GM04503 (cell line): ENCODE data around the gene LIN28A.

Experiments
- DNase-seq: peaks from one replicate; pipeline ENCODE4 v3.0.0-alpha.2; 2012; ENCODE audit warnings: low read depth

Gene LIN28A

DNA sequence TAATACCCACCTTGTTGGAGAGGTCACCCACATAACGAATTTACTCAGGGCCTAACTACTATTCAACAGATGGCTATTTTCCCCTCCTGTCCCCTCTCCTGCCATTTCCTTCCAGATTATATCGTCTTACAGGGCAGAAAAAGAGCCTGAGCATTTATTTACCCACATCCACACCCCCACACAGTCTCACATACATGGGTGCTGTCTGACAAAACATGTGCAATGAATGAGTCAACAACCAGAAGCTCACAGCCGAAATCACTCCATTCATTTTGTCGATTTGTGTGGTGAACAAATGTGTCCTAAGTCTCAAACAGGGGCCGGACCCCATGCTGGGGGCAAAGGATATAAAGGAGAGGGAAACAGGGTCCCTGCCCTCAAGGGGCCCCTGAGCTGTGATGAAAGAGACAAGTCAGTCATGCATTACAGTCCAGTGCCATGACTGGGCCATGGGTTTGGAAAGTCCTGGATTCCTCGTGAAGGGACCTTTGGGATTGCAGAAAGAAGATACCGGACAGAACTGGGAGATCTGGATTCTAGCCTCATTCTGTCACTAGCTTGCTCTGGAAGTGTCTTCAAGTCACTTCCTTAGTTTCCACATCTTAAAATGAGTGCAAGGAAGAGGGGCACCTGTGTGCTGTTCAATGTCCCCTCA is 21.7 kb upstream of the LIN28A start:
- no peak for DNase-seq

DNA sequence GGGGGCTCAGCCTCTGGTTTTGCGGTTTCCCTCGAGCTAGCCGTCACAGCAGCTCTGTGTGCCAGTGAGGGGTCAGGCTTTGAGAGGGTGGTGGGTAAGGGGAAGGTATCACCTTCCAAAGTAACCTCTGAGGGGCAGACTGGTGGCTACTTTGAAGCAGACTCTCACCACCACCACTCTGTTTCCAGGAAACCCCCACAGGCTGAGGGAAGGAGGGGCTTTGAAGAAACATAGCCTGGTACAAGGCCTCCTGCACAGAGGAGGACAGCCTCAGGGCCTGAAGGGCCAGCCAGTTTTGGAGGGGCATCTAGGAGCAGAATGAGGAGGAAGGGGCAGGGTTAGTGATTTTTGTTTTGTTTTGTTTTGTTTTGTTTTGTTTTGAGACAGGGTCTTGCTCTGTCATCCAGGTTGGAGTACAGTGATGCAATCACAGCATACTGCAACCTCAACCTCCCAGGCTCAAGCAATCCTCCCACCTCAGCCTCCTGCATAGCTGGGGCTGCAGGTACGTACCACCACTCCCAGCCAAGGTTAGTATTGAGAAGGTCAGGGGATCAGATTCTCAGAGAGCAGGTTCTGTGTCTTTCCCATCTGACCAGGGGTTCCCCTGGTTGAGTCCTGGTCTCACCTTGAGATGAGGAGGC is 20.9 kb upstream of the LIN28A start:
- DNase-seq, result no peak

DNA sequence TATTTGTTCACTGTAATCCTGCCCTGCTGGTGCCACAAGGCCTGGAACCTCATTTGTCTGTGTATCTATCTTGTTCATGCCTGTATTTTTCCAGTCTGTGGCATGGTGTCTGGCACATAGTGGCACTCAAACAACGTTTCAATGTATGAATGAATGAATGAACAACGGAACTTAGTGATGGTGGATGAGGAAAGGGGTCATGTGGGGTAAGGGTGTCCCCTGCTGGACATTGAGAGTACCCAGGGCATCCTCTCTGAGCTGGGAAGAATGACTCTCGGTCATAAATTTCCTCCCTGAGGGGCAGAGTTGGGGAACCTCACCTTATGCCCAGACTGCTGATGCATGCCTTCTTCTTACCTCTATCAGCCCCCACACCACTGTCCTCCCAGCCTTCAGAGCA is 19.2 kb upstream of the LIN28A start:
- no peak for DNase-seq

GRCh38 chr1:26395754-26396153 is 14.9 kb upstream of the LIN28A start:
- DNase-seq, result no peak

DNA sequence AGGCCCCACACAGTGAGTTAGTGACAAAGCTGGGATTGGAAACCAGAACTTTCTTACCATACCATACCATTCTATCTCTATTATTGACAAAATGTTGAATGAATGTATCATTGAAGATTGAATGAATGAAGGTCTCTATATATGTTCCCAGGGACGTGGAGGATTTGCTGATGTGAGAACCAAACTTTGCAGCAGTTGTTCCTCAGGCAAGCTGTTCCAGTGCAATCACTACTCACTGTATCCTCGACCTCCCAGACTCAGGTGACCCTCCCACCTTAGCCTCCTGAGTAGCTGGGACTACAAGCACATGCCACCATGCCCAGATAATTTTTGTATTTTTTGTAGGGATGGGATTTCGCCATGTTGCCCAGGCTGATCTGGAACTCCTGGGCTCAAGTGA is 11.6 kb upstream of the LIN28A start:
- DNase-seq, result no peak

GRCh38 chr1:26401891-26402290 is 8.7 kb upstream of the LIN28A start:
- DNase-seq, result no peak

DNA sequence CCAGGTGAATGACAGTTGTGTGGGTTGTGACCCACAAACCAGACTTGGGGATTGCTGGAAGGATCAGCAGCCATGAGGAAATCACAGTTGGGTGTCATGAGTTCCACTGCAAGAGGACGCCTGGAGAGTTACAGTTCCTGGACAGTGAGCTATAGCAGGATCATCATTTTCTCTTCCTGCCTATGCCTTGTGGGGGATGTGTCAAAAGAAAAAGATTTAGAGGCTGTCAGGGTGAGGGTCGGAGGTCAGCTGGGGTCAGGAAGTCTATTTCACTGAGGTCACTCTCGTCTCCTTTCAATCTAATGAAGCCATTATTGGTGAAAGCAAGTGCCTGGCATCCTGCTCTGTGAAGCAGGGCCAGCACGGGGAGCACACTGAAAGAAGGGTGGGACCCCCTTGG is 7.0 kb upstream of the LIN28A start:
- DNase-seq, result no peak

DNA sequence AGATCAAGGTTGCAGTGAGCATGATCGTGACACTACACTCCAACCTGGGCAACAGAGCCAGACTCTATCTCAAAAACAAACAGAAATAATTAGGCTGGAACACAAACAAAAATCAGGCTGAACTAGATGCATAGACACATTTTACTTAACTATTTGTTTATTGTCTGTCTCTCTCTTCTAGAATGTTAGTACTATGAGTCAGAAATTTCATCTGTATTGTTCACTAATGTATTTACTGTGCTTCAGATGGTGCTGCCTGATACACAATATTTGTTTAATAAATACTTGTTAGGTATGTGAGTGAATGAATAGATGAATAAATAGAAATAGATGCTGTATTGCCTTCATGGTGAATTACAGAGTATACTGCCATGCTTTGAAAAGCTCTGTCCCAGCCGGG is 6.0 kb upstream of the LIN28A start:
- no peak for DNase-seq

- no peak for DNase-seq
Measured at GRCh38 chr1:26405281-26405915, 5.2 kb upstream of the LIN28A start.

- no peak for DNase-seq
Measured at GRCh38 chr1:26408604-26409003, 2.0 kb upstream of the LIN28A start.

- no peak for DNase-seq
Measured at GRCh38 chr1:26409191-26409807, 1.3 kb upstream of the LIN28A start.

DNA sequence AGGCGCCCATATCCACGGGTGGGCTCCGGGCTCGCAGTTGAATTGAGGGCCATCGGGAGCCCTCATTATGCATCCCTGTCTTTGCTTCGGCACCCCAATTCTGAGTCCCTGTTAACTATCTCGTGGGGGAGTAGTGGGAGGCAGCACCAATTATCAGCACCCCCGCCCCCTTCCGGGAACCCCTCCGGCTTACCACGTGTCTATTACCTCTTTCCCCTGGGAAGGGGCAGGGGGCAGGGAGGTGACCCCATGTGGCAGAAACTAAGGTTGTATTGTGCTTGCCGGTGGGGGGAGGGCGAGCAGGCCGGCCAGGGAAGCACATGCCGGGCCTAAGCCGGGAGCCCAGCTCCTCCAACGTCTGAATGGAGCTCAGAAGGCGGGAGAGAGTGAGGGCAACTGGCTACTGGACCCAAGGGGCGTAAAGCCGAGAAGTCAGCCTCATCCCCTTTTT is 1.0 kb downstream of the LIN28A start:
- no peak for DNase-seq

DNA sequence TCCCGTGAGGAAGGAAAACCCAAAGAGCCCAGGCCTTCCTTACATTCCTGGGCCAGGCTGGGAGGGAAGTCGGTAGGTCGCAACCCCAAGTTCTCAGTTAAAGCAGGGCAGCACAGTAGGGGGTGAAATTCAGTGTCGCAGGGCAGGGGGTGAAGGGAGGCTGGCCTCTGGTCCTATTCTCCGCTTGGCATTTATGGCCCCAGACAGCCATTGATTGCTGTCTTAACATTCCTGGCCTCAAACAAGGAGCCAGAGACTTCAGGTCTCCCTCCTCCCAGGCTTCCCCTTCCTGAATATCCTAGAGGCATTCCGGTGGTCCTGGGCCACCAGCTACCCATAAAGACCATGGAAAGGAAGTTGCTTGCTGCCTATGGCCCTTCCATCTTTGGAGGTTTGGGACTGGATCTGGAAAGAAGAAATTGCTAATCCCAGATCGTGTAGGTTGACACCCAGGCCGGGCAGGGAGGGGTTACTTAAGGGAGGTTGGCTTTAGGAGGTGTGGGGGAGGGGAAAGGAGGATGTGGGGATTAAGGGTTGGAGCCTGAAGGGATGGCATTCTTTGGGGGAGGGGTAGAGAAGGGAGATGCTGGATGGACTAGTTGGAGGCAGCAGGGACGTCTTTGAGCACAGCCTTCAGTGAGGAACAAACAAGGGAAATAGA is 1.7 kb downstream of the LIN28A start:
- no peak for DNase-seq

- no peak for DNase-seq
Measured at GRCh38 chr1:26413031-26413430, 2.4 kb downstream of the LIN28A start.

- DNase-seq, result no peak
Measured at GRCh38 chr1:26417111-26417759, 6.6 kb downstream of the LIN28A start.

DNA sequence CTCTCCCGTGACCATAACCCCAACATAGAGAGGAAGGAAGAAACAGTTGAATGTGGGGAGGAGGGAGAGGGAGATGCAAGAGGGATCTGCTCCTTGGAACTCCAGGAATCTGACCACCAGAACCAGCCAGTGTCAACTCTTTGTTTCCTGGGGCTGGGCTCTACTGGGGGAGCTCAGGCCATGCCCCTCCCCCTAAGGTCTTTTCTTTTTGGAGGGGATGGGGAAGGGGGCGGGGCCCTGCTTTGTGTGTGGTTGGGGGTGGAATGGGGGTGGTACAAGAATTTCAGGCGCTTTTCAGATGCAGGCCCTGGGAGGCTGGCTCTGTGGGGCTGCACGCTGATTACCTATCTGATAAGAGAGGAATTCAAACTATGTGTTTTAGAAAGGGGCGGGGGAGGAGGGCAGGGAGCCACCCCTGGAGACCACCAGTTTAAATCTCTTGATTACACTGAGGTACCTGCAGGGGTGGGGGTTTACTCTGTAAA is 8.3 kb downstream of the LIN28A start:
- no peak for DNase-seq

- no peak for DNase-seq
Measured at GRCh38 chr1:26419494-26419893, 8.9 kb downstream of the LIN28A start.

- DNase-seq, result no peak
Measured at GRCh38 chr1:26429721-26430120, 19.1 kb downstream of the LIN28A start.

DNA sequence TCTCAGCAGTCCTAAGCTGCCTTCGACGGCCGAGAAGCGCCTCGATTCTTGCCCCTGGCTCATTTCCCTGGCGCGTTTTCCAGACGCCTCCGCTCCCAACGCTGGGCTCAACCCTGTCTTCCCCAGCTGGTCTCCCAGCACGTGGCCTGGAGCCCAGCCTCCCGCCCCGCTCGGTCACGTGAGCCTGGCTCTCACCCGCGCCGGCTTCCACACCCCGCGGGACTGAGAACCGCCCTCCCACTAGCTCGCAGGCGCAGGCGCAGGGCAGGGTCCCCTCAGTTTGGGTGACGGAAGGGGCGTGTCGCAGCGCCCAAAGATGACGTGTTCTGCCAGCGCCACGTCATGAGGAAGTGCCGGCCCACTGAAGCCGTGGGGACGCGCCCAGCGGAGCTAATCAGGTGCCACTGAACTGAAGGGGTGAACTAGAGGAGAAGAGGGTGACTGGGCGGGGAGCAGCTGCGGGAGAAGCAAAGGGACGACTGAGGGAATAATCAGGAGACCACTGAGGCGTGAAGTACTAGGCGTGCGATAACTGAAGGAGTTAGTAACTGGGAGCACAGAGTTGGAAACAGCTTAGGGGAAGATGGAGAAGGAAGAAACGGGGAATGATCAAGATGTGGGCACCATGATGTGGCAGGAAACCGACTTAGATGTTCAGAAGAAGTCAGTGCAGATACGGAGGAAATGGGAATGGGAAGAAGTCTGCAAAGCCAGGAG is 21.5 kb downstream of the LIN28A start, which contains the start of gene DHDDS:
Gene DHDDS, plus strand, starts transcription at position 343 of the 717 bp plus-strand sequence. CDS start 625 bp downstream, outside the sequence.
- DNase-seq, result peak; percentile 85

DNA sequence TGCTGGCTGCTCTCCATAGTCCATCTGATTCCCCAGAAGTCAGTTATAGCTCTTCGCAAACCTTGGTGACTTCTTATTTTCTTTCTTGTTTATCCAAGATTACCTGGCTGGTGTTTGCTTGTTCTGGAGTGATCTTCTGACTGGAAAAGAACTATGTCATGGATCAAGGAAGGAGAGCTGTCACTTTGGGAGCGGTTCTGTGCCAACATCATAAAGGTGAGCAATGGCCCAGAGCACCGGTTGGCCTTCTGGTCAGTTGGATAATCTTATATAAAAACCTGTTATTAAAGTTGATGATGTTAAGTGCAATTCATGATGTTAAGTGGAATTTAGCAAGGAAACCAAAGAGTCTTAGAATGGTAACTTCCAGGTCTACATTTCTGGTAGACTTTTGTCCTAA is 22.2 kb downstream of the LIN28A start:
- no peak for DNase-seq

GRCh38 chr1:26434161-26434752 is 23.6 kb downstream of the LIN28A start:
- no peak for DNase-seq
